ENCODE results near the gene CACNA2D4. TPM values are rescaled to one million over a fixed set of nuclear protein-coding genes. Genes with fewer than 3 reads are reported as not detected.

The CACNA2D4 gene
- polyA plus RNA-seq, 1 donor = 3.3 TPM

DNA sequence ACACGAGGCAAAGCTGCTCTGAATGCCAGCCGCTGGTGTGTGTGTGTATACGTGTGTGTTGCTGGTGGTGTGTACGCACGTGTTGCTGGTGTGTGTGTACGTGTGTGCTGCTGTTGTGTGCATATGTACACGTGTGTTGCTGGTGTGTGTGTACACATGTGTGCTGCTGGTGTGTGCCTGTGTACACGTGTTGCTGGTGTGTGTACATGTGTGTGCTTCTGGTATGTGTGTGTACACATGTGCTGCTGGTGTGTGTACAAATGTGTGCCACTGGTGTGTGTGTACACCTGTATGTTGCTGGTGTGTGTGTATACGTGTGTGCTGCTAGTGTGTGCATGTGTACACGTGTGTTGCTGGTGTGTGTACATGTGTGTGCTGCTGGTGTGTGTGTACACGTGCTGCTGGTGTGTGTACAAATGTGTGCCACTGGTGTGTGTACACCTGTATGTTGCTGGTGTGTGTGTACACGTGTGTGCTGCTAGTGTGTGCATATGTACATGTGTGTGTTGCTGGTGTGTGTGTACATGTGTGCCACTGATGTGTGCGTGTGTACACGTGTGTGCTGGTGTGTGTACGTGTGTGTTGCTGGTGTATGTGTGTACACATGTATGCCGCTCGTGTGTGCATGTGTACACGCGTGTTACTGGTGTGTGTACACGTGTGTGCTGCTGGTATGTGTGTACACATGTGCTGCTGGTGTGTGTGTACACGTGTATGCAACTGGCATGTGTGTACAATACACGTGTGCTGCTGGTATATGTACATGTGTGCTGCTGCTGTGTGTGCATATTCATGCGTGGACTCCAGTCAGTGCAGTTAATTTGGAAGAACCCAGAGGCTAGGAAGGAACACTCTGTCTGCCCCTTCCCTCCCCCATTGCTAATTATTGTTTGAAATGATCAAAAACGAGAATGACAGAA, 47.2 kb downstream of the CACNA2D4 start:
- no peak for DNase-seq

GRCh38 chr12:1870086-1870485, 48.4 kb downstream of the CACNA2D4 start:
- DNase-seq = no peak

DNA sequence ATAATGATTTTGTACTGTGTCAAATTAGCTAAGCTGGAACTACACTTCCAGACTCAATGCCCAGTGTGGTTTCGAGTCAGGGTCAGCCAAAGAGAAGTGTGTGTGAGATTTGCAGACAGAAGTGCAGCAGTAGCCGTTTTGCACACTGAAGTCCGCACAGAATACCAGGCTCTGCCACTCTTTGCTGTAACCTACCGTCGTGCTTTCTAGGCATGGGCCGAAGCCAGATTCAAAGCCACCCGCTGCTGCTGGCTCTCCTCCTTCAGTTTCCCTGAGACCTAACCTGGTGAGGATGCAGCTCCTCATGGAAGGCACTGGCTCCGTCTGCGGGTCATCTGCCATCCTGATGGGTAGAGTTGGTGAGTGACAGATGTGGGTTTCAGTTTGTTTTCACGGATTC, 49.3 kb downstream of the CACNA2D4 start:
- DNase-seq = no peak

GRCh38 chr12:1865284-1865866, 53.1 kb downstream of the CACNA2D4 start:
- DNase-seq = no peak

- no peak for DNase-seq
Observed at GRCh38 chr12:1864867-1865266, 53.6 kb downstream of the CACNA2D4 start.

GRCh38 chr12:1864456-1864855, 54.0 kb downstream of the CACNA2D4 start:
- DNase-seq = no peak

- DNase-seq = no peak
Observed at GRCh38 chr12:1863823-1864222, 54.6 kb downstream of the CACNA2D4 start.

DNA sequence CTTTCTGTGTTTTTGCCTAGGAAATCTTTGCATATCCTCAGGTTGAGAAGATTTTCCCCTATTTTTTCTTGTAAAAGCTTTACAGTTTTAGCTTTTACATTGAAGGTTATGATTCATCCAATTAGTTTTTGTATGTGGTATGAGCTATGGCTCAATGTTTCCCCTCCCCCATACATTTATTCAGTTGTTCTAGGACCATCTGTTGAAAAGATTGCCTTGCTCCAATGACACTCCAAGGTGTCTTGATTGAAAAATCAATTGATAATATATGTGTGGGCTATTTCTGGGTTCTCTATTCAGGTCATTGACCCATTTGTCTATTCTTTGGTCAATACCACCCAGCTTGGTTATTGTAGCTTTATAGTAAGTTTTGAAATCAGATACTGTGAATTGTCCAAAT, 55.5 kb downstream of the CACNA2D4 start:
- DNase-seq = no peak

- no peak for DNase-seq
Observed at GRCh38 chr12:1859643-1860042, 58.8 kb downstream of the CACNA2D4 start.

DNA sequence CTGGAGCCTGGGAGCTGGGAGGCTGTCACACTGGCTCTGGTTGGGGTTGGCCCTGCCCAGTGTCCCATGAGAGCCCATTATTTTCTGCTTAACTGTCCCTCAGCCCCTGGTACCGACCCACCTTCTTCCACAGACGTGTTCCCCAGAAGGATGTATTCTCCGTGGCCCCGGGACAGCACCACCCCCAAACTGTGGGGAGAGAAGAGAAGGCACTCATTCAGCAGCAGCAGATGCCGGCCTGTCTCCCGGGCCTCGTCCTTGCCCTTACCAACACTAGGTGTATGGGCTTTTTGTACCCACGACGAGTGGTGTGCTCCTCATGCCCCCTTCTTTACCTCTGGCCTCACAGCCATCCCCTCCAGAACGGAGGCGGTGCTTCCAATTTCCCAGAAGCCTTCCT, 60.0 kb downstream of the CACNA2D4 start:
- DNase-seq = no peak

DNA sequence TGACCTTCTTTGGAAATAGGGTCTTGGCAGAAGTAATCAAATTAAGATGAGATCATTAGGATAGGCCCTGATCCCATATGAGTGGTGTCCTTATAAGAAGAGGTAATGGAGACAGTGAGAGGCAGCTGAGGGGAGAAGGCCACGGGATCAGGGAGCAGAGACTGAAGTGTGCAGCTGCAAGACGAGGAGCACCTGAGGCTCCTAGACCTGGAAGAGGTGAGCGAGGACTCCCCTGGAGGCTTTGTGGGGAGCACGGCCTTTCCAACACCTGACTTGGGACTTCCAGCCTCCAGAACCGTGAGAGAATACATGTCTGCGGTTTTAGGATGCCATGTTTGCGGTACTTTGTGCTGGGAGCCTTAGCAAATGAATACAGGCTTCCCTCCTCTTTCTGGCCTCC, 60.6 kb downstream of the CACNA2D4 start:
- no peak for DNase-seq

- no peak for DNase-seq
Observed at GRCh38 chr12:1857086-1857485, 61.4 kb downstream of the CACNA2D4 start.

- no peak for DNase-seq
Observed at GRCh38 chr12:1855241-1855640, 63.2 kb downstream of the CACNA2D4 start.

- DNase-seq = no peak
Observed at GRCh38 chr12:1853716-1854115, 64.7 kb downstream of the CACNA2D4 start.

DNA sequence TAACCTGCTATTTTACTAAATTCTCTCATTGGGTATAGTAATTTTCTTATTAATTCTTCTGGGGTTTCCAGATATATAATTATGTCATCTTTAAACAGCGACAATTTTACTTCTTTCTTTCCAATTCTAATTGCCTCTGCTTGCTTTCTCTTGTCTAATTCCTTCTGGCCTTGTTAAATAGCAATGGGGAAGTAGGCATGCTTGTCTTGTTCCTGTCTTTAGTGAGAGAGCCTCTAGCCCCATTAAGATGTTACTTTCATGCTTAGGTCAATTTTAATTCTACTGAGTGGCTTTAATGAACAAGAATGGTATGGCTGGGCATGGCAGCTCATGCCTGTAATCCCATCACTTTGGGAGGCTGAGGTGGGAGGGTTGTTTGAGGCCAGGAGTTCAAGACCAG, 66.4 kb downstream of the CACNA2D4 start:
- no peak for DNase-seq

DNA sequence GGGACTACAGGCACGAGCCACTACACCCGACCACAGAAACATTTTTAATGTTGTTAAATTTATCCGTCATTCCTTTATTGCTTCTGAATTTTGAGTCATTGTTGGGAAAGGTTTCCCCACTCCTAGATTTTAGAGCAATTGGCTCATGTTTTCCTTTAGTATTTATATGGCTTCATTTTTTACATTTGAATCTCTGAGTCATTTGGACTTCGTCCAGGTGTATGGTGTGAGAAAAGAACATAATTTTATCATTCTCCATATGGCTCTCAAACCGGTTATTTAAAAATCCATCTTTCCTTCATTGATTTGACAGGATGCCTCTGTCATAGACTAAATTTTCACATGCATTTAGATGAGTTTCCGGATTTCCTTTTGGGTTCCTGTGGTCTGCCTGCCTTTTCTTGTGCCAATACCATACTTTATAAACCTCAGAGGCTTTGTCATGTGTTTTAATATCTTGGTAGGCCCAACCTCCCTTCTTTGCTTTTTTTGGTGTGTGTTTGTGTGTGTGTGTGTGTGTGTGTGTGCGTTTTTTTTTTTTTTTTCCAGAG, 67.2 kb downstream of the CACNA2D4 start:
- DNase-seq = no peak

DNA sequence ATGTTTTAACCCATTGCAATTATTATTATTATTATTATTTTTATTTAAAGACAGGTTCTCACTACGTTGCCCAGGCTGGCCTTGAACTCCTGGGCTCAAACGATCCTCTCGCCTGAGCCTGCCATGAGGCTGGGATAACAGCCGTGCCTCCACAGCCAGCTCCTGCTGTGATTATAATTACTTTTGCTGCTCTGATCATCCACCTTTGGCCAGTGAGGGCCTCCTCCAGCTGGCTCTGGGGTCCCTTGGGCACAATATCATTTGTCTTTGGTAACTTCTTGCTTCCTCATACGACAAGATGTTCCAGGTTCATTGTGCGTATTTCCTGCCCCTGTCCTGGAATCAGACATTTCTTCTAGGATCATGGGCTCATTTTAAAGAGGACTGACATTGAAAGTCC, 69.7 kb downstream of the CACNA2D4 start:
- no peak for DNase-seq

GRCh38 chr12:1848146-1848545, 70.3 kb downstream of the CACNA2D4 start:
- DNase-seq = no peak

DNA sequence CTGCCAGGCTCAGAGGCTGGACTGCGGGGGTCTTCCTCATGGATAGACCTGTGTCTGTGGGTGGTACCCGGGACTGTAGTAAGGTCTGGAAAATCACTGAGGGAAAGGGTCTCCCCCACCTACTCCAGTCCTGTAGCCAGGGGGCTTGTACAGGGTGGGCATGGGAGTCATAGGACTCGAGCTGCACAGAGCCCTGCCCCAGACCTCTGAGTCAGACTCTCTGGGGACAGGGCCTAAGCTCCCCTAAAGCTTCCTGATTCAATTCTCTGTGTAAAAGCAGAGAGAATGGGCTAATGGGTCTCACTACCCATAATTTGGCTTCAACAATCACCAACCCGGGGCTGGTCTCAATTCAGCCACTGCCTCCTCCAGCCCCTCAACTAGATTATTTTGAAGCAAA, 71.0 kb downstream of the CACNA2D4 start:
- DNase-seq = no peak

DNA sequence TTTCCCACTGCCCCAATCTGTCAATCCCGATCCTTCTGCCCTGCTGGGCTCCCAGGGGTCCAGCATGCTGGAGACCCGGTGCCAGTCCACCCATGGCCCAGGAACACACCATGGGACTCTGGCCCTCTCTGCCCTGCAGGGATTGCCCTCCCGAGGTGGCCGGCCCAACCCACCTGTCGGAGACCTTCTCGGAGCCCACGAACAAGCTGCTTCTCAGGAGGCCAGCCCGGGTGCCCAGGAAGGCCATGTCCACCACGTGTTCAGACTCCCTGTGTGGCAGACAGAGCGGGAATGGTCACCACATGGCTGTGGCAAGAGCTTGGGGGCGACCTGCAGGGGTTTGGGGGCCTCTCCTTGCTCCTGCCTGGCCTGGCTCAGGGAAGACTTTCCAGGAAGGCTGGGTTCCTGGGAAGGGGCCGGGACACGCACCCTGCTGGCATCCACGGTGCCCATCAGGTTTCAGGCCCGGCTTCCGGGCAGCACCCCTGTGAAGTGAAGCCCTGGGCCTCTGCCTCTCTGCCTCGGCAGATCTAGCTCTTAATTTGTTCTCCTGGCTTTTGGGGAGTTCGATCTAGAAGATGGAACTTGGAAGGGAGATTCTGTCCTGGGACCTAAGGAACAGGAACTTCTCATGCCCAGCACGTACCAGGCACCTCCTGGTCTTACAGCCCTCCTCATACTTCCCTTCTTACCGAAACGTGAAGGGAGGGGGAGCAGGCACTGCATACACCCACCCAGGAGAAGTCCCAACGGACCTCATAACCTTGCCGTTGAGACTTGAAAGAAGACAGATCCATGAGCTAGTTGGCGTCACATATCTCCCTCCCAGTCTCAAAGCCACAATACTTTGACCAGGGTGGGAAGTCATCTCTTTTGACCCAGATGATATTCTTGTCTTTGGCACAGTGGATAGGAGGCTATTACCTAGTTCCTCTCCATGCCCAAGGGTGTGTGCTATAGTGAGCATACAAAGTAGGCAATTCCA, 71.7 kb downstream of the CACNA2D4 start:
- no peak for DNase-seq

- DNase-seq = no peak
Observed at GRCh38 chr12:1845886-1846285, 72.6 kb downstream of the CACNA2D4 start.

- DNase-seq = no peak
Observed at GRCh38 chr12:1845427-1845826, 73.0 kb downstream of the CACNA2D4 start.
